Measurements from ENCODE around the gene MBOAT1.
A peak's percentile ranks its signal among the peaks of the same experiment; 100 is the strongest.
"Not testable (repeated sequence)": the region's sequence is repeated elsewhere in the genome, so short reads cannot be mapped to it uniquely, and the experiment has no call there.

Gene MBOAT1

DNA sequence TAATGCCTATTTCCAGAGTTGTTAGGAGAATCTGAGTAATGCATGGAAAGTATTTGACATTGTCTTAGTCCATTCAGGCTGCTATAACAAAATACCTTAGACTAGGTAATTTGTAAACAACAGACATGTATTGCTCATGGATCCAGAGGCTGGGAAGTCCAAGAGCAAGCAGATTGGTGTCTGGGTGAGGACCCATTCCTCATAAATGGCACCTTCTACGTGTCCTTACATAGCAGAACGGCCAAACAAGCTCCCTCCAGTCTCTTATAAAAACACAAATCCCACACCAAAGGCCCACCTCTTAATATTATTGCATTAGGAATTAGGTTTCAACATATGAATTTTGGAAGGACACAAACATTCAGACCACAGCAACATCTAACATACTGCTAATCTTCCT lies 30.2 kb downstream of the MBOAT1 start:
- no peaks in the 10 kb centered on the region for H3K27me3 ChIP-seq (ENCODE audit: control insufficient read depth in 1 of 2, insufficient read depth in 2 of 2, low read length in 2 of 2)
- H3K9ac ChIP-seq (ENCODE audit: low read length in 2 of 2) = no peak overlapping the region
- no peaks in the 10 kb centered on the region for H3K9me3 ChIP-seq (ENCODE audit: control insufficient read depth in 2 of 2, low read length in 2 of 2)
- no peak overlapping the region for H3K4me3 ChIP-seq (ENCODE audit: low read length in 2 of 2)
- no peak overlapping the region for H3K27ac ChIP-seq (ENCODE audit: low read length)
- peaks cover 9% of the 10 kb centered on the region for H3K4me1 ChIP-seq (ENCODE audit: control insufficient read depth, insufficient read depth, low read length)
- peaks cover 0 to 2% of the 10 kb centered on the region in 2 donors for H3K36me3 ChIP-seq (ENCODE audit: control insufficient read depth in 2 of 2, insufficient read depth in 2 of 2, low read length in 2 of 2)

- H3K27ac ChIP-seq (ENCODE audit: low read length) = peak overlapping the region; percentile 18
- no peaks in the 10 kb centered on the region for H3K27me3 ChIP-seq (ENCODE audit: control insufficient read depth in 1 of 2, insufficient read depth in 2 of 2, low read length in 2 of 2)
Observed at GRCh38 chr6:20180935-20181334, 31.3 kb downstream of the MBOAT1 start.

DNA sequence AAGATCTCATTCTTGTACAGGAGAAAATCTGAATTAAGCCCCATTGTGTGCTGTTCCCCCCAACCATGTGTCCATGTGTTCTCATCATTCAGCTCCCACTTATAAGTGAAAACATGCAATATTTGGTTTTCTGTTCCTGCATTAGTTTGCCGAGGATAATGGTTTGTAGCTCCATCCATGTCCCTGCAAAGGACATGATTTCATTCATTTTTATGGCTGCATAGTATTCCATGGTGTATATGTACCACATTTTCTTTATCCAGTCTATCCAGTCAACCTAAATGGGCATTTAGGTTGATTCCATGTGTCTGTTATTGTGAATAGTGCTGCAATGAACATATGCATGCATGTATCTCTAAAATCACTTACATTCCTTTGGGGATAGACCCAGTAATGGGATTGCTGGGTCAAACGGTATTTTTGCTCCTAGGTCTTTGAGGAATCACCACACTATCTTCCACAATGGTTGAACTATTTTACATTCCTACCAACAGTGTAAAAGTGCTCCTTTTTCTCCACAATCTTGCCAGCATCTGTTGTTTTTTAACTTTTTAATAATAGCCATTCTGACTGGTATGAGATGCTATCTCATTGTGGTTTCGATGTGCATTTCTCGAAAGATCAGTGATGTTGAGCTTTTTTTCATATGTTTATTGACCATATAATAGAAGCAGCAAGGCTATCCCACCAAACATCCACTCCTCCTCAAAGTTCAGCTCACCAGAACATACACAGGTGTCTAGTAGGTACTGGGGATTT lies 32.8 kb downstream of the MBOAT1 start:
- H3K4me3 ChIP-seq (ENCODE audit: low read length in 2 of 2); H3K4me1 ChIP-seq (ENCODE audit: control insufficient read depth, insufficient read depth, low read length); H3K36me3 ChIP-seq (ENCODE audit: control insufficient read depth in 2 of 2, insufficient read depth in 2 of 2, low read length in 2 of 2); H3K9ac ChIP-seq (ENCODE audit: low read length in 2 of 2); H3K27me3 ChIP-seq (ENCODE audit: control insufficient read depth in 1 of 2, insufficient read depth in 2 of 2, low read length in 2 of 2); H3K27ac ChIP-seq (ENCODE audit: low read length); H3K9me3 ChIP-seq (ENCODE audit: control insufficient read depth in 2 of 2, low read length in 2 of 2): not testable (repeated sequence)

More at GRCh38 chr6:20180935-20181334, 31.3 kb downstream of the MBOAT1 start:
- Histone ChIP-seq H3K4me3 (ENCODE audit: low read length in 2 of 2) (no peak overlapping the region), H3K9me3 (ENCODE audit: control insufficient read depth in 2 of 2, low read length in 2 of 2) (no peaks in the 10 kb centered on the region), H3K4me1 (ENCODE audit: control insufficient read depth, insufficient read depth, low read length) (peaks cover 4% of the 10 kb centered on the region), H3K36me3 (ENCODE audit: control insufficient read depth in 2 of 2, insufficient read depth in 2 of 2, low read length in 2 of 2) (peaks cover 0 to 2% of the 10 kb centered on the region in 2 donors), H3K9ac (ENCODE audit: low read length in 2 of 2) (no peak overlapping the region)

GRCh38 chr6:20178327-20178726 lies 33.9 kb downstream of the MBOAT1 start:
- Histone ChIP-seq H3K4me1 (ENCODE audit: control insufficient read depth, insufficient read depth, low read length) (peaks cover 4% of the 10 kb centered on the region), H3K36me3 (ENCODE audit: control insufficient read depth in 2 of 2, insufficient read depth in 2 of 2, low read length in 2 of 2) (no peaks in the 10 kb centered on the region), H3K27me3 (ENCODE audit: control insufficient read depth in 1 of 2, insufficient read depth in 2 of 2, low read length in 2 of 2) (no peaks in the 10 kb centered on the region), H3K9ac (ENCODE audit: low read length in 2 of 2) (no peak overlapping the region), H3K27ac (ENCODE audit: low read length) (no peak overlapping the region), H3K9me3 (ENCODE audit: control insufficient read depth in 2 of 2, low read length in 2 of 2) (no peaks in the 10 kb centered on the region), H3K4me3 (ENCODE audit: low read length in 2 of 2) (no peak overlapping the region)

DNA sequence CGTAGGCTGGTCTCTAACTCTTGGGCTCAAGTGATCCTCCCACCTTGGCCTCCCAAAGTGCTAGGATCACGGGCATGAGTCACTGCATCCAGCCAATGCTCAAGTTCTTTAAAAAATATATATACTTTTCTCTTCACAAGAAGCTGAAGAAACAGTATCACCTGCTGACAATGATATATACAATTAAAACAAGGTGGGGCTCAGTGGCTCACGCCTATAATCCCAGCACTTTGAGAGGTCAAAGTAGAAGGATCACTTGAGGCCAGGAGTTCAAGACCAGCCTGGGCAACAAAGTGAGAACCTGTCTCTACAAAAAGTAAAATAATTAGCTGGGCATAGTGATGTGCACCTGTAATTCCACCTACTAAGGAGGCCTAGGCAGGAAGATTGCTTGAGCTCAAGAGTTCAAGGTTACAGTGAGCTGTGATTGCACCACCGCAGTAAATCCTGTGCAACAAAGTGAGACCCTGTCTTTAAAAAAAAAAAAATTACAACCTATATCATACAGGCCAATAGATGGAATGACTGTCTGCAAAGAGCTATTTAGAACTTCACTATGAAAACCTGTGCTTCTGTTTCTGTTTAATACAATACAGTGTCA lies 36.4 kb downstream of the MBOAT1 start:
- Histone ChIP-seq H3K4me1 (ENCODE audit: control insufficient read depth, insufficient read depth, low read length) (no peaks in the 10 kb centered on the region), H3K9ac (ENCODE audit: low read length in 2 of 2) (no peak overlapping the region), H3K4me3 (ENCODE audit: low read length in 2 of 2) (no peak overlapping the region), H3K27ac (ENCODE audit: low read length) (no peak overlapping the region), H3K36me3 (ENCODE audit: control insufficient read depth in 2 of 2, insufficient read depth in 2 of 2, low read length in 2 of 2) (no peaks in the 10 kb centered on the region), H3K9me3 (ENCODE audit: control insufficient read depth in 2 of 2, low read length in 2 of 2) (no peaks in the 10 kb centered on the region), H3K27me3 (ENCODE audit: control insufficient read depth in 1 of 2, insufficient read depth in 2 of 2, low read length in 2 of 2) (no peaks in the 10 kb centered on the region)

DNA sequence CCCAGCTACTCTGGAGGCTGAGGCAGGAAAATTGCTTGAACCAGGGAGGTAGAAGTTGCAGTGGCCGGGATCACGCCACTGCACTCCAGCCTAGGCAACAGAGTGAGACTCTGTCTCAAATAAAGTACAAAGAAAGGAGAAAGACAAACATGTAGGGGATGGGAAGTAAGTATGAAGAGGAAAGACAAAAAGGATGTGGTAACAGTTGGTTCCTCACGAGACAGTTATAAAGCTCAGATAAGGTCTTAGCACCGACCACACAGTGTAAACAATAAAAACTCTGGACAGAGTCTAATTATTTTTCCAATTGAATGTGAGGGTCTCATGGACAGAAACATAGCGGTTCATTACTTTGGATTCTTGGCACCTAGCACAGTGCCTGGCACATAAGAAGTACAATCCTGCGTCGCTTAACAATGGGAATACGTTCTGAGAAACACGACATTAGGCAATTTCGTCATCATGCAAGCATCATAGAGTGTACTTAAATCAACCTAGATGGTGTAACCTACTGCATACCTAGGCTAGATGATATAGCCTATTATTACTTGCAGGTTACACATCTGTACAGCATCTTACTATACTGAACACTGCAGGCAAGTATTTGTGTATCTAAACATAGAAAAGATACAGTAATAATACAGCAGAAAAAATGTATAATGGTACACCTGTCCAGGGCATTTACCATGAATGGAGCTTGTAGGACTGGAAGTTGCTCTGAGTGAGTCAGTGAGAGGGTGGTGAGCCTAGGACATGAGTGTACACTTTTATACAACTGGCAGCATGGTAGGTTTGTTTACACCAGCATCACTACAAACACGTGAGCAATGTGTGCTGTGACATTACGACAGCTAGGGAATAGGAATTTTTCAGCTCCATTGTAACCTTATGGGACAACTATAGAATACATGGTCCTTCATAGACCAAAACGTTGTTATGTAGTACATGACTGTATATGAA lies 38.2 kb downstream of the MBOAT1 start:
- no peak overlapping the region for H3K27ac ChIP-seq (ENCODE audit: low read length)
- H3K9me3 ChIP-seq (ENCODE audit: control insufficient read depth in 2 of 2, low read length in 2 of 2) = no peaks in the 10 kb centered on the region
- H3K9ac ChIP-seq (ENCODE audit: low read length in 2 of 2) = no peak overlapping the region
- no peaks in the 10 kb centered on the region for H3K27me3 ChIP-seq (ENCODE audit: control insufficient read depth in 1 of 2, insufficient read depth in 2 of 2, low read length in 2 of 2)
- peaks cover 10% of the 10 kb centered on the region for H3K4me1 ChIP-seq (ENCODE audit: control insufficient read depth, insufficient read depth, low read length)
- no peaks in the 10 kb centered on the region for H3K36me3 ChIP-seq (ENCODE audit: control insufficient read depth in 2 of 2, insufficient read depth in 2 of 2, low read length in 2 of 2)
- H3K4me3 ChIP-seq (ENCODE audit: low read length in 2 of 2) = no peak overlapping the region

DNA sequence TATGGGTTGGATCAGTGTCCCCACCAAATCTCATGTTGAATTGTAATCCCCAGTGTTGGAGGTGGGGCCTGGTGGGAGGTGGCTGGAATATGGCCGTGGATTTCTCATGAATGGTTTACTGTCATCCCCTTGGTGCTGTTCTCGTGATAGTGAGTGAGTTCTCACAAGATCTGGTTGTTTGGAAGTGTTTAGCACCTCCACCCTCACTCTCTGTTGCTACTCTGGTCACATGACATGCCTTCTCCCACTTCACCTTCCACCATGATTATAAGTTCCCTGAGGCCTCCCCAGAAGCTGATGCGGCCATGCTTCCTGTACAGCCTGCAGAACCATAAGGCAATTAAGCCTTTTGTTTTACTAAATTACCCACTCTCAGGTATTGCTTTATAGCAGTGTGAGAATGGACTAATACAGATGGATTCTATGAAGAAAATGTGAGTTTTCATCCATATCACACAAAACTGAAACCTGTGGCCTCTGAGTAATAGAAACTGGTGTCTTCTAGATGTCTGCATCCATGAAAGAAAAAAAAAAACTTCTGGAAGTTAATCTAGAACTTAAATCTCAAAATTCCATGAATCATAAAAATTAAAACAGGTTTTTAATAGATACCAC lies 39.3 kb downstream of the MBOAT1 start:
- Histone ChIP-seq H3K27ac (ENCODE audit: low read length) (no peak overlapping the region), H3K4me1 (ENCODE audit: control insufficient read depth, insufficient read depth, low read length) (peaks cover 10% of the 10 kb centered on the region), H3K4me3 (ENCODE audit: low read length in 2 of 2) (no peak overlapping the region), H3K9me3 (ENCODE audit: control insufficient read depth in 2 of 2, low read length in 2 of 2) (no peaks in the 10 kb centered on the region), H3K27me3 (ENCODE audit: control insufficient read depth in 1 of 2, insufficient read depth in 2 of 2, low read length in 2 of 2) (no peaks in the 10 kb centered on the region), H3K36me3 (ENCODE audit: control insufficient read depth in 2 of 2, insufficient read depth in 2 of 2, low read length in 2 of 2) (no peaks in the 10 kb centered on the region), H3K9ac (ENCODE audit: low read length in 2 of 2) (no peak overlapping the region)

- H3K4me3 ChIP-seq (ENCODE audit: low read length in 2 of 2) = no peak overlapping the region
- H3K9ac ChIP-seq (ENCODE audit: low read length in 2 of 2) = no peak overlapping the region
- H3K4me1 ChIP-seq (ENCODE audit: control insufficient read depth, insufficient read depth, low read length) = peaks cover 10% of the 10 kb centered on the region
- no peaks in the 10 kb centered on the region for H3K36me3 ChIP-seq (ENCODE audit: control insufficient read depth in 2 of 2, insufficient read depth in 2 of 2, low read length in 2 of 2)
- no peaks in the 10 kb centered on the region for H3K9me3 ChIP-seq (ENCODE audit: control insufficient read depth in 2 of 2, low read length in 2 of 2)
- H3K27me3 ChIP-seq (ENCODE audit: control insufficient read depth in 1 of 2, insufficient read depth in 2 of 2, low read length in 2 of 2) = no peaks in the 10 kb centered on the region
- no peak overlapping the region for H3K27ac ChIP-seq (ENCODE audit: low read length)
Observed at GRCh38 chr6:20170455-20171148, 41.7 kb downstream of the MBOAT1 start.

- Histone ChIP-seq H3K4me1 (ENCODE audit: control insufficient read depth, insufficient read depth, low read length) (peaks cover 10% of the 10 kb centered on the region), H3K36me3 (ENCODE audit: control insufficient read depth in 2 of 2, insufficient read depth in 2 of 2, low read length in 2 of 2) (no peaks in the 10 kb centered on the region), H3K27me3 (ENCODE audit: control insufficient read depth in 1 of 2, insufficient read depth in 2 of 2, low read length in 2 of 2) (no peaks in the 10 kb centered on the region), H3K9ac (ENCODE audit: low read length in 2 of 2) (no peak overlapping the region), H3K27ac (ENCODE audit: low read length) (peak overlapping the region; percentile 41), H3K4me3 (ENCODE audit: low read length in 2 of 2) (no peak overlapping the region), H3K9me3 (ENCODE audit: control insufficient read depth in 2 of 2, low read length in 2 of 2) (no peaks in the 10 kb centered on the region)
Observed at GRCh38 chr6:20169786-20170185, 42.5 kb downstream of the MBOAT1 start.

GRCh38 chr6:20169119-20169557 lies 43.1 kb downstream of the MBOAT1 start:
- peak overlapping the region; percentile 31 for H3K27ac ChIP-seq (ENCODE audit: low read length)
- no peak overlapping the region for H3K9ac ChIP-seq (ENCODE audit: low read length in 2 of 2)
- no peaks in the 10 kb centered on the region for H3K9me3 ChIP-seq (ENCODE audit: control insufficient read depth in 2 of 2, low read length in 2 of 2)
- H3K4me3 ChIP-seq (ENCODE audit: low read length in 2 of 2) = no peak overlapping the region
- H3K27me3 ChIP-seq (ENCODE audit: control insufficient read depth in 1 of 2, insufficient read depth in 2 of 2, low read length in 2 of 2) = no peaks in the 10 kb centered on the region
- peaks cover 10% of the 10 kb centered on the region for H3K4me1 ChIP-seq (ENCODE audit: control insufficient read depth, insufficient read depth, low read length)
- H3K36me3 ChIP-seq (ENCODE audit: control insufficient read depth in 2 of 2, insufficient read depth in 2 of 2, low read length in 2 of 2) = no peaks in the 10 kb centered on the region

All from stomach smooth muscle (tissue), 2 donors.